ENCODE results near the gene DPM2. TPM values are rescaled to one million over a fixed set of nuclear protein-coding genes. Genes with fewer than 3 reads are reported as not detected.

Gene DPM2
- total RNA-seq, 1 donor from 2014 or later = 9.1 TPM

GRCh38 chr9:127912296-127912695 is 25.4 kb downstream of the DPM2 start:
- H3K4me3 ChIP-seq = no peak overlapping the region
- H3K9ac ChIP-seq = no peak overlapping the region
- H3K9me3 ChIP-seq (ENCODE audit: low read depth) = no peaks in the 10 kb centered on the region
- no peak overlapping the region for H2AFZ ChIP-seq (replicated peaks)
- H3K27ac ChIP-seq = no peak overlapping the region
- no peaks in the 10 kb centered on the region for H4K20me1 ChIP-seq (ENCODE audit: low read depth)
- no peaks in the 10 kb centered on the region for H3K79me2 ChIP-seq (ENCODE audit: low read depth)
- H3F3A ChIP-seq (ENCODE audit: low read depth) = peaks cover under 1% of the 10 kb centered on the region
- no peaks in the 10 kb centered on the region for H3K36me3 ChIP-seq
- Mint-ChIP-seq H3K27me3 (ENCODE audit: insufficient read depth, low read depth) (peaks cover 6% of the 10 kb centered on the region), H3K9me3 (no peaks in the 10 kb centered on the region), H3K4me1 (peaks cover 16% of the 10 kb centered on the region), H3K36me3 (no peaks in the 10 kb centered on the region), H3K27ac (no peak overlapping the region), H3K4me3 (no peak overlapping the region)
- H3K4me1 ChIP-seq = peaks cover 1% of the 10 kb centered on the region
- peaks cover 20% of the 10 kb centered on the region for H3K27me3 ChIP-seq
- TF ChIP-seq EZH2 (IDR thresholded peaks at IDR 0.05) (no peak), EZH2phosphoT487 (IDR thresholded peaks at IDR 0.05) (no peak), CTCF (IDR thresholded peaks at IDR 0.05) (no peak)
- no peak for DNase-seq (ENCODE audit: low spot score)
- no peak overlapping the region for H3K4me2 ChIP-seq

GRCh38 chr9:127910613-127911205 is 26.9 kb downstream of the DPM2 start:
- Mint-ChIP-seq H3K4me1 (peaks cover 19% of the 10 kb centered on the region), H3K27ac (peak overlapping the region; percentile 86), H3K36me3 (no peaks in the 10 kb centered on the region), H3K4me3 (no peak overlapping the region), H3K27me3 (ENCODE audit: insufficient read depth, low read depth) (peaks cover 4% of the 10 kb centered on the region), H3K9me3 (no peaks in the 10 kb centered on the region)
- Histone ChIP-seq H4K20me1 (ENCODE audit: low read depth) (no peaks in the 10 kb centered on the region), H3K79me2 (ENCODE audit: low read depth) (no peaks in the 10 kb centered on the region), H3K27me3 (peaks cover 7% of the 10 kb centered on the region), H3K9ac (no peak overlapping the region), H3K36me3 (no peaks in the 10 kb centered on the region), H3F3A (ENCODE audit: low read depth) (no peaks in the 10 kb centered on the region), H3K27ac (no peak overlapping the region), H3K4me1 (peaks cover 8% of the 10 kb centered on the region), H3K4me3 (no peak overlapping the region), H2AFZ (replicated peaks) (no peak overlapping the region), H3K4me2 (no peak overlapping the region), H3K9me3 (ENCODE audit: low read depth) (no peaks in the 10 kb centered on the region)
- DNase-seq (ENCODE audit: low spot score) = no peak
- peak; percentile 15 for TF ChIP-seq CTCF (IDR thresholded peaks at IDR 0.05)
- TF ChIP-seq EZH2 (IDR thresholded peaks at IDR 0.05) = no peak
- TF ChIP-seq EZH2phosphoT487 (IDR thresholded peaks at IDR 0.05) = no peak

- H3K27ac Mint-ChIP-seq = no peak overlapping the region
- no peak overlapping the region for H2AFZ ChIP-seq (replicated peaks)
- TF ChIP-seq EZH2phosphoT487 (IDR thresholded peaks at IDR 0.05) = no peak
- no peak for TF ChIP-seq CTCF (IDR thresholded peaks at IDR 0.05)
- TF ChIP-seq EZH2 (IDR thresholded peaks at IDR 0.05) = no peak
- H3K9ac ChIP-seq = no peak overlapping the region
- H3K79me2 ChIP-seq (ENCODE audit: low read depth) = no peaks in the 10 kb centered on the region
- H3K9me3 ChIP-seq (ENCODE audit: low read depth) = no peaks in the 10 kb centered on the region
- H3K4me1 Mint-ChIP-seq = peaks cover 27% of the 10 kb centered on the region
- no peaks in the 10 kb centered on the region for H4K20me1 ChIP-seq (ENCODE audit: low read depth)
- no peak overlapping the region for H3K27ac ChIP-seq
- peaks cover 8% of the 10 kb centered on the region for H3K4me1 ChIP-seq
- no peak overlapping the region for H3K4me3 ChIP-seq
- no peaks in the 10 kb centered on the region for H3K36me3 ChIP-seq
- DNase-seq (ENCODE audit: low spot score) = no peak
- H3K4me3 Mint-ChIP-seq = no peak overlapping the region
- no peaks in the 10 kb centered on the region for H3F3A ChIP-seq (ENCODE audit: low read depth)
- no peak overlapping the region for H3K4me2 ChIP-seq
- H3K9me3 Mint-ChIP-seq = no peaks in the 10 kb centered on the region
- no peaks in the 10 kb centered on the region for H3K36me3 Mint-ChIP-seq
- no peaks in the 10 kb centered on the region for H3K27me3 ChIP-seq
- H3K27me3 Mint-ChIP-seq (ENCODE audit: insufficient read depth, low read depth) = peaks cover 7% of the 10 kb centered on the region
Measured at GRCh38 chr9:127909839-127910273, 27.8 kb downstream of the DPM2 start.
